ENCODE results near the gene VSNL1. TPM values are rescaled to one million over a fixed set of nuclear protein-coding genes. Genes with fewer than 3 reads are reported as not detected.

Gene VSNL1
- total RNA-seq, 1 experiment from 2014 or later: not detected

GRCh38 chr2:17628349-17629261 lies 88.1 kb downstream of the VSNL1 start:
- Histone ChIP-seq H4K20me1 (ENCODE audit: insufficient read depth) (no peaks in the 10 kb centered on the region), H2AFZ (no peak overlapping the region), H3K9me2 (ENCODE audit: insufficient read depth) (no peaks in the 10 kb centered on the region), H3K4me3 (no peak overlapping the region), H3F3A (ENCODE audit: insufficient read depth, low read depth) (no peaks in the 10 kb centered on the region), H3K27me3 (ENCODE audit: insufficient read depth, low read depth) (no peaks in the 10 kb centered on the region), H3K79me2 (ENCODE audit: low read depth) (no peaks in the 10 kb centered on the region), H3K27ac (no peak overlapping the region), H3K4me1 (replicated peaks; ENCODE audit: insufficient read depth) (no peaks in the 10 kb centered on the region), H3K4me2 (no peak overlapping the region), H3K36me3 (ENCODE audit: low read depth) (no peaks in the 10 kb centered on the region), H3K9me3 (ENCODE audit: insufficient read depth, low read depth) (peaks cover 4% of the 10 kb centered on the region; the same call in 1 of the 2 replicates)
- no peak for TF ChIP-seq EZH2 (IDR thresholded peaks at IDR 0.05; ENCODE audit: low read depth)
- no peak for TF ChIP-seq CTCF (conservative IDR thresholded peaks at IDR 0.05)
- intact Hi-C loops (cut with micrococcal nuclease; ENCODE audit: unreplicated experiment): no loop called here
- ChIA-PET CTCF (no interaction called here), POLR2A (ENCODE audit: unreplicated experiment) (no interaction called here)
- no peak for DNase-seq
- BruUV-seq (replicated peaks): no TSS peak

GRCh38 chr2:17630089-17630488 lies 89.6 kb downstream of the VSNL1 start:
- Histone ChIP-seq H3K4me1 (replicated peaks; ENCODE audit: insufficient read depth) (no peaks in the 10 kb centered on the region), H3K9me2 (ENCODE audit: insufficient read depth) (no peaks in the 10 kb centered on the region), H3K27ac (no peak overlapping the region), H4K20me1 (ENCODE audit: insufficient read depth) (no peaks in the 10 kb centered on the region), H3K4me2 (no peak overlapping the region), H3K27me3 (ENCODE audit: insufficient read depth, low read depth) (no peaks in the 10 kb centered on the region), H3K4me3 (no peak overlapping the region), H2AFZ (no peak overlapping the region), H3K9me3 (ENCODE audit: insufficient read depth, low read depth) (peaks cover 4% of the 10 kb centered on the region; the same call in 1 of the 2 replicates), H3K79me2 (ENCODE audit: low read depth) (no peaks in the 10 kb centered on the region), H3K36me3 (ENCODE audit: low read depth) (no peaks in the 10 kb centered on the region), H3F3A (ENCODE audit: insufficient read depth, low read depth) (no peaks in the 10 kb centered on the region)
- DNase-seq: no peak
- ChIA-PET CTCF (no interaction called here), POLR2A (ENCODE audit: unreplicated experiment) (interaction anchor here (0.5 kb wide), 1 partner anchor 1289 kb away, joined by 8 read pairs; no protein-coding TSS in a partner anchor)
- BruUV-seq (replicated peaks): no TSS peak
- intact Hi-C loops (cut with micrococcal nuclease; ENCODE audit: unreplicated experiment): no loop called here
- TF ChIP-seq EZH2 (IDR thresholded peaks at IDR 0.05; ENCODE audit: low read depth) (no peak), CTCF (conservative IDR thresholded peaks at IDR 0.05) (no peak)

DNA sequence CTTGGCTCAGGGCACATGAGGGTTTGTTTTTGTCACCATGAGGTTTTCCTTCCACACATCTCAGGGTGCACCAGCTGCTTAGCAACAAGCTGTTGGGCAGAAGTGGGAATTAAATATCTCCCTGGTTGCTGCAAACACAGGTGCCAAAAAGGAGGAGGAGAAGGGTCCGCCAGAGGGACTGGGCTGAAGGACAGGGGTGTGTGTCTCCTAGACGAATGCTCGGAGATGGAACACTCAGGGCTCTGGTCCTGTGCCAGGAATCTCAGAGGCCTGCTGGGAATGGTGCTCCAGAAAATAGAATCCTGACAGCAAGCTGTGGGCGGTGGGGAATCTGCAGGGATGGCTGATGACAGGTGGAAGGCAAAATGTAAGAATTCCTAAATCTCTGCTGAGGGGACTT lies 94.5 kb downstream of the VSNL1 start:
- no peaks in the 10 kb centered on the region; the same call in 1 of the 2 replicates for H3K9me3 ChIP-seq (ENCODE audit: insufficient read depth, low read depth)
- TF ChIP-seq CTCF (conservative IDR thresholded peaks at IDR 0.05): no peak
- no peak for TF ChIP-seq EZH2 (IDR thresholded peaks at IDR 0.05; ENCODE audit: low read depth)
- no peaks in the 10 kb centered on the region for H3K27me3 ChIP-seq (ENCODE audit: insufficient read depth, low read depth)
- H3K4me3 ChIP-seq: no peak overlapping the region
- intact Hi-C loops (cut with micrococcal nuclease; ENCODE audit: unreplicated experiment): no loop called here
- H2AFZ ChIP-seq: no peak overlapping the region
- H3K4me1 ChIP-seq (replicated peaks; ENCODE audit: insufficient read depth): no peaks in the 10 kb centered on the region
- H3F3A ChIP-seq (ENCODE audit: insufficient read depth, low read depth): no peaks in the 10 kb centered on the region
- H4K20me1 ChIP-seq (ENCODE audit: insufficient read depth): no peaks in the 10 kb centered on the region
- no peak overlapping the region for H3K27ac ChIP-seq
- CTCF ChIA-PET: no interaction called here
- no peaks in the 10 kb centered on the region for H3K79me2 ChIP-seq (ENCODE audit: low read depth)
- H3K4me2 ChIP-seq: no peak overlapping the region
- no peaks in the 10 kb centered on the region for H3K9me2 ChIP-seq (ENCODE audit: insufficient read depth)
- no TSS peak for BruUV-seq (replicated peaks)
- H3K36me3 ChIP-seq (ENCODE audit: low read depth): no peaks in the 10 kb centered on the region
- no peak for DNase-seq
- POLR2A ChIA-PET (ENCODE audit: unreplicated experiment): no interaction called here

All from PC-9 (cell line).